OCI-LY1 (cell line): ENCODE measurements around the gene DPP6.

Experiments used
- H2AFZ ChIP-seq: fragments of 200-600 bp; sonication (generic), shearing (Covaris generic); 2 replicates; pipeline ENCODE4 v1.6.0; 2014; ENCODE audit warnings: antibody characterized with exemption, mild to moderate bottlenecking, low read length
- H3F3A ChIP-seq: fragments of 200-600 bp; sonication (generic), shearing (Covaris generic); 2 replicates; pipeline ENCODE4 v1.6.0; 2014; ENCODE audit warnings: mild to moderate bottlenecking, antibody characterized with exemption, low read length, moderate library complexity; ENCODE audit not compliant: insufficient read depth
- H3K27ac ChIP-seq: fragments of 200-600 bp; sonication (generic); 2 replicates; pipeline ENCODE4 v1.5.1; 2014; ENCODE audit warnings: low read length, mixed run types, mild to moderate bottlenecking, low read depth; ENCODE audit not compliant: poor library complexity, severe bottlenecking
- H3K27me3 ChIP-seq: fragments of 200-600 bp; sonication (generic); 2 replicates; pipeline ENCODE4 v1.6.0; 2014; ENCODE audit warnings: antibody characterized with exemption, mild to moderate bottlenecking, low read length, moderate library complexity; ENCODE audit not compliant: insufficient read depth
- H3K36me3 ChIP-seq: fragments of 200-600 bp; sonication (generic); 2 replicates; pipeline ENCODE4 v1.6.1; 2014; ENCODE audit warnings: mild to moderate bottlenecking, antibody characterized with exemption, low read length, moderate library complexity, mixed read lengths; ENCODE audit not compliant: insufficient read depth
- H3K4me1 ChIP-seq: fragments of 200-600 bp; sonication (generic); 2 replicates; pipeline ENCODE4 v1.5.1; 2014; ENCODE audit warnings: mild to moderate bottlenecking, low read length, moderate library complexity; ENCODE audit not compliant: insufficient read depth, severe bottlenecking
- H3K4me2 ChIP-seq: fragments of 200-600 bp; sonication (generic), shearing (Covaris generic); 2 replicates; pipeline ENCODE4 v1.6.1; 2014; ENCODE audit warnings: low read length
- H3K4me3 ChIP-seq: fragments of 200-600 bp; sonication (generic); 2 replicates; pipeline ENCODE4 v1.5.1; 2014; ENCODE audit warnings: low read length, low read depth, mild to moderate bottlenecking, mixed read lengths; ENCODE audit not compliant: poor library complexity, severe bottlenecking
- H3K79me2 ChIP-seq: fragments of 200-600 bp; shearing (Covaris generic); 2 replicates; pipeline ENCODE4 v1.6.1; 2016; ENCODE audit warnings: mixed run types, low read length, mixed read lengths; ENCODE audit not compliant: insufficient read depth
- H3K9ac ChIP-seq: fragments of 200-600 bp; sonication (generic), shearing (Covaris generic); 2 replicates; pipeline ENCODE4 v1.6.1; 2014; ENCODE audit warnings: mild to moderate bottlenecking, low read length, mixed read lengths
- H3K9me2 ChIP-seq: fragments of 200-600 bp; sonication (generic), shearing (Covaris generic); 2 replicates; pipeline ENCODE4 v1.6.1; 2014; ENCODE audit warnings: low read depth, mild to moderate bottlenecking, low read length, mixed read lengths
- H3K9me3 ChIP-seq: fragments of 200-600 bp; shearing (Covaris generic); 2 replicates; pipeline ENCODE4 v1.6.1; 2014; ENCODE audit warnings: low read length, mixed read lengths
- H4K20me1 ChIP-seq: fragments of 200-600 bp; sonication (generic), shearing (Covaris generic); 2 replicates; pipeline ENCODE4 v1.6.0; 2016; ENCODE audit warnings: mild to moderate bottlenecking, low read length; ENCODE audit not compliant: insufficient read depth
- CTCF ChIP-seq: fragments of 200-600 bp; sonication (generic), shearing (Covaris generic); IDR thresholded peaks from 2 replicates; pipeline ENCODE4 v1.5.1; 2017; ENCODE audit warnings: mild to moderate bottlenecking, antibody characterized with exemption, low read length, moderate library complexity, mixed read lengths
- EZH2 ChIP-seq: fragments of 200-600 bp; sonication (generic), shearing (Covaris generic); IDR thresholded peaks from 2 replicates; pipeline ENCODE4 v1.8.0; 2017; ENCODE audit warnings: borderline replicate concordance, mixed run types, mild to moderate bottlenecking, antibody characterized with exemption, low read length, moderate library complexity, mixed read lengths

Gene DPP6

GRCh38 chr7:154679379-154680053 lies 627.3 kb downstream of the DPP6 start:
- no peaks in the 10 kb centered on the region for H3K4me1 ChIP-seq
- no peaks in the 10 kb centered on the region for H3K9me2 ChIP-seq
- H3K27me3 ChIP-seq = no peaks in the 10 kb centered on the region
- H2AFZ ChIP-seq = no peak overlapping the region
- H3K9ac ChIP-seq = no peak overlapping the region
- H3F3A ChIP-seq = no peaks in the 10 kb centered on the region
- H3K36me3 ChIP-seq = no peaks in the 10 kb centered on the region
- H4K20me1 ChIP-seq = no peaks in the 10 kb centered on the region
- no peak overlapping the region for H3K4me2 ChIP-seq
- H3K27ac ChIP-seq = no peak overlapping the region
- no peaks in the 10 kb centered on the region for H3K9me3 ChIP-seq
- TF ChIP-seq CTCF (no peak), EZH2 (no peak)
- H3K79me2 ChIP-seq = no peaks in the 10 kb centered on the region
- H3K4me3 ChIP-seq = no peak overlapping the region

GRCh38 chr7:154680894-154681659 lies 628.9 kb downstream of the DPP6 start:
- H3K4me3 ChIP-seq = no peak overlapping the region
- TF ChIP-seq CTCF (no peak), EZH2 (no peak)
- no peak overlapping the region for H3K9ac ChIP-seq
- no peak overlapping the region for H3K4me2 ChIP-seq
- no peaks in the 10 kb centered on the region for H3F3A ChIP-seq
- H3K36me3 ChIP-seq = no peaks in the 10 kb centered on the region
- no peaks in the 10 kb centered on the region for H3K27me3 ChIP-seq
- H3K79me2 ChIP-seq = no peaks in the 10 kb centered on the region
- no peaks in the 10 kb centered on the region for H3K9me3 ChIP-seq
- no peaks in the 10 kb centered on the region for H4K20me1 ChIP-seq
- no peaks in the 10 kb centered on the region for H3K4me1 ChIP-seq
- H3K27ac ChIP-seq = no peak overlapping the region
- H2AFZ ChIP-seq = no peak overlapping the region
- H3K9me2 ChIP-seq = no peaks in the 10 kb centered on the region

- no peaks in the 10 kb centered on the region for H3F3A ChIP-seq
- H3K9me2 ChIP-seq = no peaks in the 10 kb centered on the region
- no peaks in the 10 kb centered on the region for H3K4me1 ChIP-seq
- H2AFZ ChIP-seq = no peak overlapping the region
- no peaks in the 10 kb centered on the region for H3K79me2 ChIP-seq
- no peaks in the 10 kb centered on the region for H3K9me3 ChIP-seq
- no peaks in the 10 kb centered on the region for H3K36me3 ChIP-seq
- no peaks in the 10 kb centered on the region for H3K27me3 ChIP-seq
- H3K4me2 ChIP-seq = no peak overlapping the region
- H3K4me3 ChIP-seq = no peak overlapping the region
- no peak for TF ChIP-seq EZH2
- TF ChIP-seq CTCF = no peak
- no peaks in the 10 kb centered on the region for H4K20me1 ChIP-seq
- H3K9ac ChIP-seq = no peak overlapping the region
- no peak overlapping the region for H3K27ac ChIP-seq
These were observed 629.8 kb downstream of the DPP6 start for GRCh38 chr7:154682003-154682402.
